MM.1S (cell line): ENCODE measurements around the gene PUSL1.

Source experiments
- DNase-seq: peaks from one replicate; pipeline ENCODE4 v3.0.0-alpha.2; 2015
- H2AFZ ChIP-seq: fragments of 300-600 bp; sonication (generic); 2 replicates; pipeline ENCODE4 v1.6.0; 2016; ENCODE audit warnings: antibody characterized with exemption, low read length
- H3F3A ChIP-seq: fragments of 300-600 bp; sonication (generic); 2 replicates; pipeline ENCODE4 v1.6.1; 2016; ENCODE audit warnings: mild to moderate bottlenecking, antibody characterized with exemption, low read length, moderate library complexity, mixed read lengths; ENCODE audit not compliant: insufficient read depth
- H3K27ac ChIP-seq: fragments of 300-600 bp; sonication (generic); 2 replicates; pipeline ENCODE4 v1.5.1; 2016; ENCODE audit warnings: mild to moderate bottlenecking, low read length
- H3K27me3 ChIP-seq: fragments of 300-600 bp; sonication (generic); replicated peaks from 2 replicates; pipeline ENCODE4 v1.6.0; 2016; ENCODE audit warnings: low read length; ENCODE audit not compliant: insufficient read depth
- H3K36me3 ChIP-seq: fragments of 300-600 bp; sonication (generic); replicated peaks from 2 replicates; pipeline ENCODE4 v1.6.1; 2016; ENCODE audit warnings: mild to moderate bottlenecking, low read length, mixed read lengths; ENCODE audit not compliant: insufficient read depth
- H3K4me1 ChIP-seq: fragments of 300-600 bp; sonication (generic); 2 replicates; pipeline ENCODE4 v1.6.1; 2016; ENCODE audit warnings: low read length, mixed read lengths
- H3K4me2 ChIP-seq: fragments of 300-600 bp; sonication (generic); 2 replicates; pipeline ENCODE4 v1.6.0; 2016; ENCODE audit warnings: low read depth, low read length
- H3K4me3 ChIP-seq: fragments of 300-600 bp; sonication (generic); 2 replicates; pipeline ENCODE4 v1.5.1; 2016; ENCODE audit warnings: low read length, mixed read lengths
- H3K79me2 ChIP-seq: fragments of 300-600 bp; sonication (generic); 2 replicates; pipeline ENCODE4 v1.6.1; 2016; ENCODE audit warnings: mixed run types, low read length, mixed read lengths
- H3K9ac ChIP-seq: fragments of 300-600 bp; sonication (generic); 2 replicates; pipeline ENCODE4 v1.6.1; 2016; ENCODE audit warnings: low read length, mixed read lengths
- H3K9me2 ChIP-seq: fragments of 300-600 bp; sonication (generic); replicated peaks from 2 replicates; pipeline ENCODE4 v1.6.1; 2016; ENCODE audit warnings: mild to moderate bottlenecking, low read length, mixed read lengths; ENCODE audit not compliant: insufficient read depth
- H3K9me3 ChIP-seq: fragments of 300-600 bp; sonication (generic); replicated peaks from 2 replicates; pipeline ENCODE4 v1.6.1; 2016; ENCODE audit warnings: mild to moderate bottlenecking, low read length, mixed read lengths; ENCODE audit not compliant: insufficient read depth
- H4K20me1 ChIP-seq: fragments of 300-600 bp; sonication (generic); 2 replicates; pipeline ENCODE4 v1.6.1; 2016; ENCODE audit warnings: mild to moderate bottlenecking, low read length, moderate library complexity, mixed read lengths; ENCODE audit not compliant: insufficient read depth
- EZH2 ChIP-seq: fragments of 300-600 bp; sonication (generic); optimal IDR thresholded peaks from 2 replicates; pipeline ENCODE3; 2017; ENCODE audit warnings: low read depth, mild to moderate bottlenecking, antibody characterized with exemption, low read length, mixed read lengths
- EZH2phosphoT487 ChIP-seq: fragments of 300-600 bp; sonication (generic); IDR thresholded peaks from 2 replicates; pipeline ENCODE4 v1.6.1; 2018; ENCODE audit warnings: antibody characterized with exemption, low read length
- TF ChIP-seq, protein P1 (sequence below): fragments of 300-600 bp; sonication (generic); IDR thresholded peaks from 2 replicates; pipeline ENCODE4 v1.5.1; 2016; ENCODE audit warnings: antibody characterized with exemption, low read length, mixed read lengths

Gene PUSL1

DNA sequence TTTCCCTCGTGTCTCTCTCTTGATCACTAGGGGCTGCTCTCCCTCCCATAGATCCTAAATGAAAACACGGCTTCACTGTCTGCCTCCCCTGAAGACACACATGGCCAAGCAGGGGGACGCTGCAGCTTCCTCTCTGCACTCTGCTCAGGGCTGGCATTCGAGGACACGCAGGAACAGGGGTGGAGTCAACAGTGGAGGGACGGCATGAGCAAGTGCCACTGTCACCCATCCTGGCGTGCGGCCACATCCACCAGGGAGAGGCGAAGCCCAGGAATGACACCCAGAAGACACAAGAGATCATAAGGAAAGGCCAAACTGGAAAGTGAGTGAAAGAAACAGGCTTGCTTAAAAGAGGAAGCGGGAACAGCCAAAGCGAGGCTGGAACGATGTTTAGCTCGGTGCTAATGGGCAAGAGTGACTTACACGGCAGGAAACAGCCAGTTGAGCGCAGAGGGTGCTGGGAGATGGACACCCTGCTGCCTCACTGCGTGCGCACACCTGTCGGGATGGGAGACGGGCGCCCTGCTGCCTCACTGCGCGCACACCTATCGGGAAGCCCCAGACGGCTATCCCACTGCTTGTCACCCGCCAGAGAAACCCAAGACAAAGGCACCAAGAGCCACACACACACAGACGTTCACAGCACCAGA lies 48.3 kb upstream of the PUSL1 start:
- Histone ChIP-seq H3K9me3 (no peaks in the 10 kb centered on the region), H3K36me3 (peaks cover 13% of the 10 kb centered on the region; the same call in 1 of the 2 replicates), H3K4me1 (no peaks in the 10 kb centered on the region), H3K4me3 (no peak overlapping the region), H3K9me2 (no peaks in the 10 kb centered on the region), H3K79me2 (peaks cover 15% of the 10 kb centered on the region), H3K27ac (no peak overlapping the region), H3K27me3 (no peaks in the 10 kb centered on the region), H3K9ac (no peak overlapping the region), H3F3A (no peaks in the 10 kb centered on the region), H2AFZ (no peak overlapping the region), H4K20me1 (no peaks in the 10 kb centered on the region), H3K4me2 (no peak overlapping the region)
- no peak for DNase-seq
- no peak for TF ChIP-seq EZH2
- no peak for TF ChIP-seq EZH2phosphoT487
- TF ChIP-seq, protein P1, sequence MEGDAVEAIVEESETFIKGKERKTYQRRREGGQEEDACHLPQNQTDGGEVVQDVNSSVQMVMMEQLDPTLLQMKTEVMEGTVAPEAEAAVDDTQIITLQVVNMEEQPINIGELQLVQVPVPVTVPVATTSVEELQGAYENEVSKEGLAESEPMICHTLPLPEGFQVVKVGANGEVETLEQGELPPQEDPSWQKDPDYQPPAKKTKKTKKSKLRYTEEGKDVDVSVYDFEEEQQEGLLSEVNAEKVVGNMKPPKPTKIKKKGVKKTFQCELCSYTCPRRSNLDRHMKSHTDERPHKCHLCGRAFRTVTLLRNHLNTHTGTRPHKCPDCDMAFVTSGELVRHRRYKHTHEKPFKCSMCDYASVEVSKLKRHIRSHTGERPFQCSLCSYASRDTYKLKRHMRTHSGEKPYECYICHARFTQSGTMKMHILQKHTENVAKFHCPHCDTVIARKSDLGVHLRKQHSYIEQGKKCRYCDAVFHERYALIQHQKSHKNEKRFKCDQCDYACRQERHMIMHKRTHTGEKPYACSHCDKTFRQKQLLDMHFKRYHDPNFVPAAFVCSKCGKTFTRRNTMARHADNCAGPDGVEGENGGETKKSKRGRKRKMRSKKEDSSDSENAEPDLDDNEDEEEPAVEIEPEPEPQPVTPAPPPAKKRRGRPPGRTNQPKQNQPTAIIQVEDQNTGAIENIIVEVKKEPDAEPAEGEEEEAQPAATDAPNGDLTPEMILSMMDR, result no peak

DNA sequence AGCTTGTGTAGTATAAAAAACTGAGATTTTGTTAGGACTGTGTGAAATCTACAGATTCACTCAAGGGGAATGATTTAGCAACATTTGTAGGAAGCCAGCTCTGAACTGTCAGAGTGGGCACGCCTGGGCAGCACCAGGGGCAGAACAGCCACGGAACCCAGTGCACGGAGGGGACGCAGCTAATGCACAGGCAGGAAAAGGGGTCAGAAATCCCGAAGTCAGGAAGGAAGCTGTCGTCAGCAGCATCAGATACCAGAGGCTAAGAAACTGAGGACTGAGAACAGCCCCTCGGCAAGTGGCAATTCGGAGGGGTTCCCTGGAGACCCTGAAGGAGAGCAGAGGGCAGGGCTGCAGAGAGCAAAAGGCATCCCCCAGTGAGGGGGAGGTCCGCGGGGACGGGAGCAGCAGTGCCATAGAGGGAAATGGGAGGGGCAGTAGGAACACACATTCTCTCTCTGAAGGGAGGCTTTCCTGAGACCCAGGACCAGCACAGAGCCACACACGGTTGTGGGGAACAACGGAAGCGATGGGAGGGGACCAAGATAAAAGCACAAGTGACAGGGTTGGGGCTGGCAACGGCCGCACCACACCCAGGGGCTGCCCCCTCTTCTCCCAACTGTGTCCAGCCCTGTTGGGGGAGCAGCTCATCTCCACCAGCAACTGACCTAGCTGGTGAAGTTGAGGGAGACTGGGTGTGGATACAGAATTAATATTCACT lies 47.4 kb upstream of the PUSL1 start:
- H3K79me2 ChIP-seq, result peaks cover 21% of the 10 kb centered on the region
- no peaks in the 10 kb centered on the region for H3K27me3 ChIP-seq
- H3K4me3 ChIP-seq, result no peak overlapping the region
- no peaks in the 10 kb centered on the region for H3K9me3 ChIP-seq
- H3K36me3 ChIP-seq, result peaks cover 10% of the 10 kb centered on the region; the same call in 1 of the 2 replicates
- H3F3A ChIP-seq, result no peaks in the 10 kb centered on the region
- no peak overlapping the region for H2AFZ ChIP-seq
- H3K27ac ChIP-seq, result no peak overlapping the region
- H4K20me1 ChIP-seq, result no peaks in the 10 kb centered on the region
- no peak for DNase-seq
- no peak overlapping the region for H3K9ac ChIP-seq
- H3K9me2 ChIP-seq, result no peaks in the 10 kb centered on the region
- no peaks in the 10 kb centered on the region for H3K4me1 ChIP-seq
- TF ChIP-seq EZH2, result no peak
- TF ChIP-seq, protein P1, result no peak
- TF ChIP-seq EZH2phosphoT487, result no peak
- no peak overlapping the region for H3K4me2 ChIP-seq

DNA sequence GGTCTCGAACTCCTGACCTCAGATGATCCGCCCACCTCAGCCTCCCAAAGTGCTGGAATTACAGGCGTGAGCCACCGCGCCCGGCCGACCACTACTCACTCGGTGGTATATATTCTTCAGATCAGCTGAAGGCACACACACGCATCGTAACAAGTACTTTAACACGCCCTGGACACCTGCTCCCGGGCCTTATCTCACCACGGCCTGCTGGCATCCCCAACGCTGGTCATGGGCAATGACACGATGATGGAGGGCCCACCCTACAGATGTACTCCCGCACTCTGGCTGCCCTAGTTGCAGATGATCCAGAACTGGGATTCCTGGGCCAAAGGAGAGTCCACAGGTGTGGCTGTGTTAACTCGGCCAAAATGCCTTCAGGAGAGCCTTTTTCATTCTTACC lies 46.3 kb upstream of the PUSL1 start:
- H3K36me3 ChIP-seq, result peaks cover 10% of the 10 kb centered on the region; the same call in 1 of the 2 replicates
- H3K4me1 ChIP-seq, result no peaks in the 10 kb centered on the region
- no peak overlapping the region for H3K27ac ChIP-seq
- no peaks in the 10 kb centered on the region for H3K27me3 ChIP-seq
- H3K9me2 ChIP-seq, result no peaks in the 10 kb centered on the region
- TF ChIP-seq EZH2 (no peak), EZH2phosphoT487 (no peak)
- TF ChIP-seq, protein P1, result no peak
- DNase-seq, result no peak
- H3K9me3 ChIP-seq, result no peaks in the 10 kb centered on the region
- H4K20me1 ChIP-seq, result no peaks in the 10 kb centered on the region
- H2AFZ ChIP-seq, result no peak overlapping the region
- no peak overlapping the region for H3K4me2 ChIP-seq
- no peaks in the 10 kb centered on the region for H3F3A ChIP-seq
- no peak overlapping the region for H3K9ac ChIP-seq
- peaks cover 23% of the 10 kb centered on the region for H3K79me2 ChIP-seq
- no peak overlapping the region for H3K4me3 ChIP-seq
